Lower leg skin (tissue), 3 donors: ENCODE data around the gene CD82.

Source experiments
- CTCF ChIP-seq, 3 donors: fragments of 450-650 bp; IDR thresholded peaks; one replicate each; pipeline ENCODE4 v1.5.1; 2016; ENCODE audit warnings: antibody characterized with exemption in 3 of 3, mild to moderate bottlenecking in 3 of 3, moderate library complexity in 2 of 3
- POLR2A ChIP-seq, 2 donors: fragments of 450-650 bp; IDR thresholded peaks; one replicate each; pipeline ENCODE4 v1.6.1; 2016 to 2017; ENCODE audit warnings: antibody characterized with exemption in 2 of 2, mild to moderate bottlenecking in 1 of 2, moderate library complexity in 1 of 2

- TF ChIP-seq CTCF (IDR thresholded peaks at IDR 0.05) (no peak), POLR2A (IDR thresholded peaks at IDR 0.05) (no peak)
Measured at GRCh38 chr11:44548032-44548695, 17.3 kb upstream of the CD82 start.
